ENCODE results near the gene SLC11A1.

The SLC11A1 gene

GRCh38 chr2:218395826-218396687, 14.0 kb downstream of the SLC11A1 start:
- H3K4me3 ChIP-seq (ENCODE audit: control insufficient read depth, low read depth, low read length): peak overlapping the region; percentile 79
- peak; percentile 95 for DNase-seq (ENCODE audit: low read depth)

GRCh38 chr2:218396688-218397462, 14.8 kb downstream of the SLC11A1 start:
- TF ChIP-seq CTCF (conservative IDR thresholded peaks at IDR 0.05; ENCODE audit: control insufficient read depth, insufficient read depth, low read depth, low read length): no peak
- peak; percentile 67 for DNase-seq (ENCODE audit: low read depth)

More at GRCh38 chr2:218395826-218396687, 14.0 kb downstream of the SLC11A1 start:
- peak; percentile 47 for TF ChIP-seq CTCF (conservative IDR thresholded peaks at IDR 0.05; ENCODE audit: control insufficient read depth, insufficient read depth, low read depth, low read length)

GRCh38 chr2:218397463-218397819, 15.4 kb downstream of the SLC11A1 start:
- DNase-seq (ENCODE audit: low read depth): no peak
- no peak for TF ChIP-seq CTCF (conservative IDR thresholded peaks at IDR 0.05; ENCODE audit: control insufficient read depth, insufficient read depth, low read depth, low read length)
- peak overlapping the region; percentile 79 for H3K4me3 ChIP-seq (ENCODE audit: control insufficient read depth, low read depth, low read length)

More at GRCh38 chr2:218396688-218397462, 14.8 kb downstream of the SLC11A1 start:
- peak overlapping the region; percentile 79 for H3K4me3 ChIP-seq (ENCODE audit: control insufficient read depth, low read depth, low read length)

- peak overlapping the region; percentile 79 for H3K4me3 ChIP-seq (ENCODE audit: control insufficient read depth, low read depth, low read length)
- TF ChIP-seq CTCF (conservative IDR thresholded peaks at IDR 0.05; ENCODE audit: control insufficient read depth, insufficient read depth, low read depth, low read length): no peak
- DNase-seq (ENCODE audit: low read depth): peak; percentile 71
Measured at GRCh38 chr2:218397820-218398436, 15.9 kb downstream of the SLC11A1 start.

- H3K4me3 ChIP-seq (ENCODE audit: control insufficient read depth, low read depth, low read length): peak overlapping the region; percentile 79
- peak; percentile 48 for DNase-seq (ENCODE audit: low read depth)
- TF ChIP-seq CTCF (conservative IDR thresholded peaks at IDR 0.05; ENCODE audit: control insufficient read depth, insufficient read depth, low read depth, low read length): no peak
Measured at GRCh38 chr2:218398437-218399390, 16.6 kb downstream of the SLC11A1 start.

Data from fibroblast of mammary gland (primary cell).